Loucy (cell line): Measurements from ENCODE around the gene AMOTL2.

ENCODE experiments used
- CTCF ChIP-seq: fragments of 200-600 bp; sonication (generic); conservative IDR thresholded peaks from 2 replicates; pipeline ENCODE4 v1.5.1; 2014; ENCODE audit warnings: mild to moderate bottlenecking, antibody characterized with exemption, low read length
- EZH2phosphoT487 ChIP-seq: fragments of 200-600 bp; IDR thresholded peaks from 2 replicates; pipeline ENCODE4 v1.6.1; 2018; ENCODE audit warnings: antibody characterized with exemption, mild to moderate bottlenecking, moderate library complexity, borderline replicate concordance

GRCh38 chr3:134366928-134367811 lies 7.1 kb downstream of the AMOTL2 start:
- TF ChIP-seq CTCF, result peak; percentile 40; the same call in 1 of the 2 replicates
- no peak for TF ChIP-seq EZH2phosphoT487
